NB4 (cell line): ENCODE measurements around the gene APOBEC2.

Experiments used
- CTCF ChIP-seq: IDR thresholded peaks from one replicate; pipeline ENCODE4 v1.5.1; 2012; ENCODE audit warnings: low read depth, low read length
- POLR2A ChIP-seq: IDR thresholded peaks from 2 replicates; pipeline ENCODE4 v1.6.1; 2011; ENCODE audit warnings: mild to moderate bottlenecking; ENCODE audit not compliant: insufficient read length; ENCODE audit errors: extremely low read depth

- TF ChIP-seq POLR2A: no peak
- no peak for TF ChIP-seq CTCF
Observed at GRCh38 chr6:41093729-41094128, 40.7 kb downstream of the APOBEC2 start.
